Ovary (tissue), 9 donors: ENCODE results near the gene MMD2. TPM values are rescaled to one million over a fixed set of nuclear protein-coding genes. Genes with fewer than 3 reads are reported as not detected.

Experiments
- DNase-seq, 5 donors: peaks; one replicate each; pipeline ENCODE4 v3.0.0-alpha.2; 2019 to 2020
- H3K27ac ChIP-seq, 2 donors: fragments of 200-600 bp; one replicate each; pipeline versions ENCODE4 v1.5.1 to v1.8.0; 2019 to 2022
- H3K27me3 ChIP-seq: fragments of 200-600 bp; one replicate; pipeline ENCODE4 v1.8.0; 2022
- H3K36me3 ChIP-seq: fragments of 200-600 bp; sonication (generic); one replicate; pipeline ENCODE4 v1.5.1; 2019
- H3K4me1 ChIP-seq: one replicate; pipeline ENCODE4 v1.8.1; 2013; ENCODE audit warnings: mild to moderate bottlenecking, moderate library complexity; ENCODE audit not compliant: insufficient read depth
- H3K4me3 ChIP-seq: fragments of 200-600 bp; sonication (generic); one replicate; pipeline ENCODE4 v1.5.1; 2017
- H3K9me3 ChIP-seq, 2 donors: fragments of 200-600 bp in 1 of 2; sonication (generic) in 1 of 2; one replicate each; pipeline versions ENCODE4 v1.5.1 to v1.8.1; 2013 to 2019; ENCODE audit warnings: mild to moderate bottlenecking in 1 of 2, moderate library complexity in 1 of 2
- EP300 ChIP-seq: sonication (generic); formaldehyde crosslinking; IDR thresholded peaks from one replicate; pipeline ENCODE4 v1.6.1; 2017; ENCODE audit warnings: antibody characterized with exemption
- POLR2A ChIP-seq: fragments of 450-650 bp; IDR thresholded peaks from one replicate; pipeline ENCODE4 v1.6.1; 2017; ENCODE audit warnings: antibody characterized with exemption, mild to moderate bottlenecking, moderate library complexity
- WGBS, 3 donors: extraction: QIAGEN DNeasy Blood & Tissue Kit in 1 of 3; methylation state at CpG; one replicate each; pipeline versions ENCODE4 v1.1.5 to v1.1.7; 2013 to 2017; 5-methylcytosine and 5-hydroxymethylcytosine counted together
- intact Hi-C, 4 donors: fragments of 100-400 bp; cut with DNase I; formaldehyde crosslinking; loops; one replicate each; pipeline versions ENCODE4 v1.11.0 to v1.15.1; 2022 to 2023
- polyA plus RNA-seq, 2 donors: library from polyadenylated mRNA; stranded (reverse); fragments of 200-250 nt in 1 of 2; fragments of 350-450 nt in 1 of 2; fragmentation: Illumina TruSeq in 1 of 2; extraction: RNeasy Lipid Tissue Mini Kit (QIAGEN cat#74804) in 1 of 2; gene quantifications; one replicate each; pipeline ENCODE4 v1.2.3, GENCODE V29; 2013 to 2014
- total RNA-seq, 7 donors: library from RNA; depleted of rRNA in 2 of 7; stranded (reverse); fragments of >200 nt in 2 of 7; fragmentation: NEBNext Ultra II Directional in 3 of 7; extraction: Animal tissue kit (Norgen Biotek cat#: 25700) in 3 of 7; gene quantifications; one replicate each; pipeline versions ENCODE4 v1.1.0 to v1.2.4, GENCODE V29; 2016 to 2023
- TF ChIP-seq, protein P1 (sequence below), 3 donors: fragments of 450-650 bp in 2 of 3; fragments of 200-600 bp in 1 of 3; IDR thresholded peaks; one replicate each; pipeline versions ENCODE4 v1.5.1 to v1.8.0; 2016 to 2022; ENCODE audit warnings: antibody characterized with exemption in 3 of 3, mild to moderate bottlenecking in 1 of 3
- donor health status: DM: no; HTN: no; CAD: no; lungs with moderate emphysema.
- donor health status: DM: no; HTN: no; CAD: no.
- donor health status: Bipolar disorder and iron deficiency.
- donor health status: DM: yes; HTN: yes; CAD: no.
- donor health status: DM: no; HTN: no; CAD: no.
- donor health status: DM: yes; HTN: yes; CAD: no.

Gene MMD2
- total and polyA plus RNA-seq, 9 donors = not detected

DNA sequence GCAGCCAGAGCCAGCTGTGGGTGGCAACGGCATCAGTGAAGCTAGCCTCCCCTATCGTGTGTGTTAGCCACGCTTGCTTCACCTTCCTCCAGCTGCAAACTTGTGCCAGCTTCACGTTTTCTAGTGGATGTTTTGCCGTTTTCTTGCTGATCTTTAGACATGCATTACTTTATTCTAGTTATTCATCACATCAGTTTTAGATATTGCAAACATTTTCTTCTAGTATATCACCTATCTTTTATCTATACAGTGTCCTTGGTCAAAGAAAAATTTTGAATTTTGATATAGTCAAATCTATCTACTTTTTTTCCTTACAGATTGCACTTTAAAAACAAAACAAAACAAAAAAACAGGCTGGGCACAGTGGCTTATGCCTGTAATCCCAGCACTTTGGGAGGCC, 90.5 kb downstream of the MMD2 start:
- WGBS, 3 donors = 88 to 95% (median 92%) methylated on average over 5 of the region's 5 CpGs
- intact Hi-C loops = no loop called here

DNA sequence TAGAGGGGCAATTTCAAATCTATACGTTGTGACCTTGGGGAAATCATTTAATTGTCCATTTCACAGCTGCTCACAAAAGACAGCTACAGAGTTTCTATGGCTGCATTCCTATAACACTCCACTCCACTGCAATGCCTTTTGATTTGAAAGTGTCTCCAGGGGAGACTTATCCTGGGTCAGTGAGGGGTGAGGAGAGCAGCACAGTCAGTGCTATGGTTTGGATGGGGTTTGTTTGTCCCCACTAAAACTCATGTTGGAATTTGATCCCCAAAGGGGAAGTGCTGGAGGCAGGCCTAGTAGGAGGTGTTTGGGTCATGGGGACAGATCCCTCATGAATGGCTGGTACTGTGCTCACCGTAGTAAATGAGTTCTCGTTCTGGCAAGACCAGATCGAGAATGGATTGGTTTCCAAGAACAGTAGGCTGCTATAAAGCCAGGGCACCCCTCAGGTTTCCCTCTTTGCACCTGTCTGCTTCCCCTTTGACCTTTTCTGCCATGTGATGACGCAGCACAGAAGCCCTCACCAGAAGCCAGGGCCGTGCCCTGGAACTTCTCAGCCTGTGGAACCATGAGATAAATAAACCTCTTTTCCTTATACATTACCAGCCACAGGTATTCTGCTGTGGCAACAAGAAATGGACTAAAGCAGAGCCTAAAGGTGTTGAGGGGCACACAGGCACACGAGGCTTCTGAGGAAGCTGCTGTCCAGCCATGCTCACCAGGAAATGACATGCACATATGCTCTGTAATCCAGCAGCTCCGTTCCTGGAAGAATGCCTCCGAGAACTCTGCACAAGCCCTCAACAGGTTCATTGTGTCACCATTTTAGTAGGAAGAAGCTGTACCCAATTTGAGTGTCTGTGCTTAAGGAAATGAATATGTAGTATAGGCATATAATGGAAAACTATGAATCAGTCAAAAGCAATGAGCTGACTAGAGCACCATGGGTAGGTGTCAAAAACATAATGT, 92.2 kb downstream of the MMD2 start:
- Histone ChIP-seq H3K27me3 (no peaks in the 10 kb centered on the region), H3K36me3 (no peaks in the 10 kb centered on the region), H3K4me3 (no peak overlapping the region), H3K4me1 (no peaks in the 10 kb centered on the region), H3K9me3 (no peaks in the 10 kb centered on the region), H3K27ac (no peak overlapping the region)
- intact Hi-C loops = no loop called here
- DNase-seq = no peak
- TF ChIP-seq, protein P1, sequence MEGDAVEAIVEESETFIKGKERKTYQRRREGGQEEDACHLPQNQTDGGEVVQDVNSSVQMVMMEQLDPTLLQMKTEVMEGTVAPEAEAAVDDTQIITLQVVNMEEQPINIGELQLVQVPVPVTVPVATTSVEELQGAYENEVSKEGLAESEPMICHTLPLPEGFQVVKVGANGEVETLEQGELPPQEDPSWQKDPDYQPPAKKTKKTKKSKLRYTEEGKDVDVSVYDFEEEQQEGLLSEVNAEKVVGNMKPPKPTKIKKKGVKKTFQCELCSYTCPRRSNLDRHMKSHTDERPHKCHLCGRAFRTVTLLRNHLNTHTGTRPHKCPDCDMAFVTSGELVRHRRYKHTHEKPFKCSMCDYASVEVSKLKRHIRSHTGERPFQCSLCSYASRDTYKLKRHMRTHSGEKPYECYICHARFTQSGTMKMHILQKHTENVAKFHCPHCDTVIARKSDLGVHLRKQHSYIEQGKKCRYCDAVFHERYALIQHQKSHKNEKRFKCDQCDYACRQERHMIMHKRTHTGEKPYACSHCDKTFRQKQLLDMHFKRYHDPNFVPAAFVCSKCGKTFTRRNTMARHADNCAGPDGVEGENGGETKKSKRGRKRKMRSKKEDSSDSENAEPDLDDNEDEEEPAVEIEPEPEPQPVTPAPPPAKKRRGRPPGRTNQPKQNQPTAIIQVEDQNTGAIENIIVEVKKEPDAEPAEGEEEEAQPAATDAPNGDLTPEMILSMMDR (IDR thresholded peaks at IDR 0.05) = no peak
- no peak for TF ChIP-seq POLR2A
- TF ChIP-seq EP300 = no peak
- WGBS, 3 donors = 63 to 77% (median 76%) methylated on average over 9 of the region's 9 CpGs

More for the DNA sequence above, 90.5 kb downstream of the MMD2 start:
- Histone ChIP-seq H3K9me3 (no peaks in the 10 kb centered on the region), H3K36me3 (no peaks in the 10 kb centered on the region), H3K4me3 (no peak overlapping the region), H3K4me1 (no peaks in the 10 kb centered on the region), H3K27ac (no peak overlapping the region), H3K27me3 (no peaks in the 10 kb centered on the region)
- DNase-seq = no peak
- TF ChIP-seq, protein P1 (IDR thresholded peaks at IDR 0.05) = no peak
- TF ChIP-seq EP300 = no peak
- TF ChIP-seq POLR2A = no peak

DNA sequence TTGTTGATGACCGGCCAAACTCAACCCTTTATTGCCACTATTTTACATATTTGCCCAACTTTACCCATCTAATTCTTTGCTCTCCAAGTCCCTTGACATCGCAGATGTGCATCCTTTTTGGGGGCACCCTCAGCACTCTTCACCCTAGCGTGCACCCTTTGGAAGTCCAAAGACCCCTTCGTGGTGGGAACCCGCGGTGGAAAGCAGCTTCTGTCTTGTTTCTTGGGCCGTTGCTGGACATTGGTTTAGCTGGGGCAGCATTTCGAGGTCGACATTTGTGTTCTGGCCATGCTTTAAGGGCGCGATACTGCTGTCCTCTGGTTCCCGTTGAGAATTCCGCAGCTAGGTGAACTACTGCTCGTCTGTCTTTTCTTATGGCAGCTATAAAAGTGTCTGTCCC, 96.8 kb downstream of the MMD2 start:
- WGBS, 3 donors = 80 to 88% (median 83%) methylated on average over 14 of the region's 14 CpGs

DNA sequence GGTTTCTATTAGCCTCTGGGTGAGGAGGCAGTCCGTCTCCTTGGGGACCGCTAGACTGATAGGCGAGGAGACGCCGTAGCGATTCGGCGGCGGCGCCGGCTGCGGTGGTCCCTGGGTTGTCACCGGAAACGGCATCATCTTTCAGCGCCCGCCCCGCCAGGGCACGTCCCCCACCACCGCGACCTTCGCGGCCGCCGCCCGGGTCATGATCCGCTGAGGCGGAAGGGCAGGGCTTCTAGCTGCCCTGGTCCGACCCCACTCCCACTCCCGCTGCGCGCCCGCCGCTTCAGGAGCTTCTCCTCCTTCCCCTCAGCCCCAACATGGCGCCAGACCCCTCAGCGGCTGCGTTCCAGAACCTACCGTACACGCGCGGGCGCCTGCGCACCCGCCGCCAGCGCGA, 97.3 kb downstream of the MMD2 start, which contains the start of gene PAPOLB:
Gene PAPOLB, minus strand, starts transcription at position 358 of the 400 bp plus-strand sequence. Its CDS starts 220 bp downstream, at position 138.
- WGBS, 3 donors = 7 to 18% (median 10%) methylated on average over 43 to 46 of the region's 46 CpGs
- no peaks in the 10 kb centered on the region for H3K4me1 ChIP-seq
- H3K27me3 ChIP-seq = no peaks in the 10 kb centered on the region
- no peak within 1 kb of the TSS for H3K27ac ChIP-seq
- intact Hi-C loops = no loop called here
- H3K4me3 ChIP-seq = peak within 1 kb of the TSS; percentile 6
- TF ChIP-seq, protein P1 (IDR thresholded peaks at IDR 0.05) = no peak
- TF ChIP-seq POLR2A (no peak), EP300 (no peak)
- H3K36me3 ChIP-seq = no peaks in the 10 kb centered on the region
- no peaks in the 10 kb centered on the region for H3K9me3 ChIP-seq
- DNase-seq = no peak

More for the DNA sequence above, 96.8 kb downstream of the MMD2 start:
- TF ChIP-seq EP300 (no peak), POLR2A (no peak)
- TF ChIP-seq, protein P1 (IDR thresholded peaks at IDR 0.05) = no peak
- H3K4me1 ChIP-seq = no peaks in the 10 kb centered on the region
- no peaks in the 10 kb centered on the region for H3K36me3 ChIP-seq
- H3K27ac ChIP-seq = no peak overlapping the region
- no peaks in the 10 kb centered on the region for H3K27me3 ChIP-seq
- DNase-seq = no peak
- intact Hi-C loops = no loop called here
- peak overlapping the region; percentile 6 for H3K4me3 ChIP-seq
- no peaks in the 10 kb centered on the region for H3K9me3 ChIP-seq
